Astrocyte of the hippocampus (primary cell): ENCODE measurements around the gene B3GALT6.
A peak's percentile ranks its signal among the peaks of the same experiment; 100 is the strongest.
"Not testable (repeated sequence)": the region's sequence is repeated elsewhere in the genome, so short reads cannot be mapped to it uniquely, and the experiment has no call there.

Experiments
- DNase-seq: peaks from one replicate; pipeline ENCODE4 v3.0.0; 2011; ENCODE audit warnings: low read depth, low spot score

Gene B3GALT6

DNA sequence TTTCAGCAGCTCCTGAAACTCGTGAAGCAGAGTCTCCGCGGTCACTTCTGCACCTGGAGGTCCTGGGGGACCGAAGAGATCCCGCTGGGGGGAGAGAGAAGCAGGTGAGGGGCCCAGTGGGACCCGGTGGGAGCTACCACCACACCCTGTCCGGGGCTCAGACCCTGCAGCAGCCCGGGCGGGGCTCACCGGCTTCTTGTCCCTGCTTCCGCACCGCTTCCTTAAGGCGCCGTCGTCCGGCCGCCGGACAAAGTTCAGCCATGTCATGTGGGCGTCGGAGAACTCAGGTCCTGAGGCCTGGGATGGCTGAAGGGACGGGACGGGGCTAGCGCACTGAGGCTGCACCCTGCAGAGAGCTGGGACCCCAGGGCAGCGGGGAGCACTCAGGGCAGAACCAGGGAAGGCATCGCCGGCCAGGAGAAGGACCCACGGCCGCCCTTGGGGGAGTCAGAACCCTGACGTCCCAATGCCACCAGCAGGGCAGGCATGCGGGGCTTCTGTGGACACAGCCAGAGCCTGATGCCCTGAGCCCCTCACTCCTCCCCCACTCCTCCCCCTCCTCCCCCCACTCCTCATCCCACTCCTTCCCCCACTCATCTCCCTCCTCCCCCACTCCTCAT, 12.3 kb downstream of the B3GALT6 start:
- DNase-seq = no peak

DNA sequence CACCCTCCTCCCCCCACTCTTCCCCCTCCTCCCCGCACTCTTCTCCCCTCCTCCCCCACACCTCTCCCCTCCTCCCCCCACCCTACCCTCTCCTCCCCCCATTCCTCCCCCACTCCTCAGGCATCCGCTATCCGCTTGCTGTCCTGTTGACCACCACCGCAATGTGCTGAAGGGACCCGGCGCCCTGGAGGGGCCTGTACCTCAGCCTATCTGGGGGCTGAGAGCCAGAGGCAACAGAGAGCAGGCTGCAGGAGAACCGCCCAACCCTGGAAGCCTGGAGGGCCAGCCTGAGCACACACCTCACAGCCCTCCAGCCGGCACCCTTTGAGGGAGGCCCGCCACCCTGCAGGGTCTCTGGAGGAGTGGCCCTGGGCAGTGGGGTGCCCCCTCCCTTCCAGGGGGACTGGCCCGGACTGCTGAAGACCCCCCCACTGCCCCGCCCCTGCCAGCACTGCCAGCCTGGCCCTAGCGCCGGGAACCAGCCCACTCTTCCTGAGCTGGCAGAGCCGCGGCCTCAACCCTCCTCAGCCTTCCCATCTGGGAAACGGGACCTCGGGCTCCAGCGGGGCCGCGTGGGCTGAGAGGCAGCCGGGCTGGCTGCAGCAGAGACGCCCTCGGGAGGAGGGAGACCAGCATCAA, 13.3 kb downstream of the B3GALT6 start:
- DNase-seq = no peak

DNA sequence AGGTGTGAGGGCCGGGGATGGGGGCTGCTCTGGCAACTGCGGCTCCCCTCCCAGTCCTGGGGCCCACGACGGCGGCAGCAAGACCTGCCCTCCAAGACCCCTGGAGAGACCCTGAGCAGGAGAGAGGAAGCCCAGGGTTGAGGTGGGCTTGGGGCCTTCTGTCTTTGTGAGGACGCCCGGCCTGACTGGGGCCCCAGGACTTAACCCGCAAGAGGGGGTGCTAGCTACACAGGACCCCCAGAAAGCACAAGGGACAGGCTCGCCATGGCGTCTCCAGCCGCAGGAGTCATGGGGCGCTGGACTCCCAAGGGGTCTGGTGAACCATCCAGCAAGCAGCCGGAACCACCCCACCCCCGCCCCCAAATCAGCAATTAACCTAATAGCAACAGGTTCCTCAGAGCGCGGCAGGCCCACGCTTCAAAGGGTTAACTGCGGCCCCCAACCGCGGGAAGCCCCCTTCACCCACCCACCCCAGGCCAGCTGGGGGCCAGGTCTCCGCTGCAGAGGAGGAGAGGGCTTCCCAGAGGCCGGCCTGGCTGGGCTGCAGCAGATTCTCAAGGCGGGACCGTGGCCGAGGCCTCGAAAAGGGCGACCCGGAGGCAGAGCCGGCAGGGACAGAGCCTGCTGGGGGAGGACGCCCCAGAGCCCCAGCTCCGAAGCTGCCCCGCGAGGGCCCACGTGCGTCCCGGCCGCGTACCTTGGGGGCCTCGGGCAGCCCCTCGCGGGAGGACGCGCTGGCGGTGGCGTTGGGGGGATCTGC, 14.0 kb downstream of the B3GALT6 start:
- no peak for DNase-seq

DNA sequence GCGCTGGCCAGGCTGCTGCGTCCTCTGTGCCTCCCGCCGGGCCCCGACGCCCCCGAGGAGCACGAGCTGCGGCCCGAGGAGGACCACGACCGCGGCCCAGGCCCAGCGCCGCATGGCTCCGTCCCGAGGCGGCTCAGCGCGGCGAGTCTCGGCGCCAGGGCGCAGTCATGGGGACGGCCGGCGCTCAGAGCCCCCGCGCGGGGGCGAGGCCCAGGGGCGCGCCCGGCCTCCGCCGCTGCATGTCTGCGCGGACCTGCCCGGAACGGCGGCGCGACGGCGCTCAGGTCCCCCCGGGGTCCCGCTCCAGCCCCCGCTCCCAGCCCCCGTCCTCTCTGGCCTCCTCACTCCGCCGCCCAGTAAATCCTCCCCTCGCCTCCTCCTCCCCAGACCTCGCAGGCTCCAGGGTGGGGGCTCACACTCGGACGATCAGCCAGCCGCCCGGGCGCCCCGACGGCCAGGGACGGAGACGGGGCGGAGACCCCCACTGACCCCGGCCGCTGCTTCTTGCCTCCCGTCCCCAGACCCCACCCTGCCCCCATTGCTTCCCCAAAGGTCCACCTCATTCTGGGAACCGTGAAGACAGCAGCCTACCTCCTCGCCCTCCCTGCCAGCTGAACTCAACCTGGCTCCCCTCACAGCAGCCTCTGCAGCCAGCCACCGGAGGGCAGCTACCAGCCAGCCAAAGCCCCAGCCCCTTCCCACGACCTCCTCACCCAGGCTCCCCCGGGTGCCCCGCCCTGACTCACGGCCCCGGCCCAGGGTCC, 14.7 kb downstream of the B3GALT6 start, which contains the start of gene C1QTNF12:
Gene C1QTNF12 (minus strand): TSS at position 146 of the 764 bp plus-strand sequence. CDS start 32 bp downstream, at position 114.
- DNase-seq = peak; percentile 47

DNA sequence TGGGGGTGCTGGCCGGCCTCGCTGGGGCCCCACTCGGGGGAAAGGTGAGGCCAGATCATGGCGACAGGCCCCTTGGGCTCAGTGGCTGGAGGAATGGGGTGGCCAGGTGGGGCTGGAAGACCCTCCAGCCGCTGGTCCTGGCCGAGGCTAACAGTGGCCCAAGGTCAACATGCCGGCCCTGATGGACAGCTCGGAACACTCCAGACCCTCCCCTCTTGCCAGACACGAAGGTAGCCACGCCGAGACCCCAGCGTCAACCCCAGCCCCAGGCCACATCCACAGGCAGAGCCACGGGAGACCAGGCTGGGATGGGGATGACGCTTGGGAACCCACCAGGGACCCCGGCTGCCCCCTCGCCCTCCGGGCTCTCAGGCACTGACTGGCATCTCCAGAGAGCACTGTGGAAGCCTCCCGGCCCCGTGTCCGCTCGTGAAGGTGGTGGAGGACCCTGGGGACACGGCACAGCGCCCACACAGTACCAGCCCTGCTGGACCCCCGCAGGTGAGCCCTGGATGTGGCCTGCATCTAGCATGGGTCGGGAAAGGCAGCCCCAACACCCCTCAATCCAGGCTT, 15.4 kb downstream of the B3GALT6 start:
- DNase-seq = no peak

DNA sequence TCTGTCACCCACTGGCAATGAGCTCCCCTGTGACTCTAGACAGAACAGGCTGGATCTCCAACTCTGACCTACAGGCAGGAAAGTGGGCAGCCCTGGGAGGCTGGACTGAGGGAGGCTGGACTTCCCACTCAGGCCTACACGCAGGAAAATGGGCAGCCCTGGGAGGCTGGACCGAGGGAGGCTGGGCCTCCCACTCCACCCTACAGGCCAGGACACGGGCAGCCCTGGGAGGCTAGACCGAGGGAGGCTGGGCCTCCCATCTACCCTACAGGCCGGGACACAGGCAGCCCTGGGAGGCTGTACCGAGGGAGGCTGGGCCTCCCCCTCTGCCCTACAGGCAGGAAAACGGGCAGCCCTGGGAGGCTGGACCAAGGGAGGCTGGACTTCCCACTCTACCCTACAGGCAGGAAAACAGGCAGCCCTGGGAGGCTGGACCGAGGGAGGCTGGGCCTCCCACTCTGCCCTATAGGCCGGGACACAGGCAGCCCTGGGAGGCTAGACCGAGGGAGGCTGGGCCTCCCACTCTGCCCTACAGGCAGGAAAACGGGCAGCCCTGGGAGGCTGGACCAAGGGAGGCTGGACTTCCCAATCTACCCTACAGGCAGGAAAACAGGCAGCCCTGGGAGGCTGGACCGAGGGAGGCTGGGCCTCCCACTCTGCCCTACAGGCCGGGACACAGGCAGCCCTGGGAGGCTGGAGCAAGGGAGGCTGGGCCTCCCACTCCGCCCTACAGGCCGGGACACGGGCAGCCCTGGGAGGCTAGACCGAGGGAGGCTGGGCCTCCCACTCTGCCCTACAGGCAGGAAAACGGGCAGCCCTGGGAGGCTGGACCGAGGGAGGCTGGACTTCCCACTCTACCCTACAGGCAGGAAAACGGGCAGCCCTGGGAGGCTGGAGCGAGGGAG, 16.2 kb downstream of the B3GALT6 start:
- DNase-seq = not testable (repeated sequence)

DNA sequence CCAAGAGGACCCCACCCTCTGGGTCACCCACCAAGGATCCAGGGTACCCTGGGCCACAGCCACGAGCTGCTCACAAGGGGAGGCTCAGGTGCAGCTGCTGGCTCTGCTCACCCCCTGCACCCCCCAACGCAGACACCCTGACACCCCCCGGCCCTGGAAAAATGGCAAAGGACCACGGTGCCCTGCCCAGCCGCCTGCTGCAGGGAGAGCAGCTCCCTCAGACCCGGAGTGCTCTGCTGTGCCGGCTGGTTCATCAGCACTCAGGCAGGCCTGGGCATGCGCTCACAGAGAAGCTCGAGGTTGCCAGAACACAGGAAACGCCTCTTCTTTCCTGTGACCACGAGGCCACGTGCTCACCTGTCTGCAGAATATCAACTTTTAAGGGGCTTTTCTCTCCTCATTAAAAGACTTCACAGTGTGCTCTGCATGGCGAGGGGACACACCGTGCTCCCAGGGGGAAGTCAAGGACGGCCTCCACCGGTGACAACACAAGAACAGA, 18.8 kb downstream of the B3GALT6 start:
- no peak for DNase-seq

DNA sequence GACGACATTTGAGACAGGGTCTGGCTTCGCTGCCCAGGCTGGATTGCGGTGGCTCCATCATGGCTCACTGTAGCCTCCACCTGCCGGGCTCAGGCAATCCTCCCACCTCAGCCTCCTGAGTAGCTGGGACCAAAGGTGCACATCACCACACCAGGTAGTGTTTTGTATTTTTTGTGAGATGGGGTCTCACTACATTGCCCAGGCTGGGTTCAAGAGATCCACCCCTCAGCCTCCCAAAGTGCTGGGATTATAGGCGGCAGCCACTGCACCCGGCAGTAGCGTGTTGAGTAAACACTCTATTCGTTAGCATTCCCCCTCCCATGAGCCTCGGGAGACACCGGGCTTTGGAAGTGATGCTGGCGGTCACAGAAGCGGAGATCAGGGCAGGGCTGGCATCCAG, 21.3 kb downstream of the B3GALT6 start:
- no peak for DNase-seq

DNA sequence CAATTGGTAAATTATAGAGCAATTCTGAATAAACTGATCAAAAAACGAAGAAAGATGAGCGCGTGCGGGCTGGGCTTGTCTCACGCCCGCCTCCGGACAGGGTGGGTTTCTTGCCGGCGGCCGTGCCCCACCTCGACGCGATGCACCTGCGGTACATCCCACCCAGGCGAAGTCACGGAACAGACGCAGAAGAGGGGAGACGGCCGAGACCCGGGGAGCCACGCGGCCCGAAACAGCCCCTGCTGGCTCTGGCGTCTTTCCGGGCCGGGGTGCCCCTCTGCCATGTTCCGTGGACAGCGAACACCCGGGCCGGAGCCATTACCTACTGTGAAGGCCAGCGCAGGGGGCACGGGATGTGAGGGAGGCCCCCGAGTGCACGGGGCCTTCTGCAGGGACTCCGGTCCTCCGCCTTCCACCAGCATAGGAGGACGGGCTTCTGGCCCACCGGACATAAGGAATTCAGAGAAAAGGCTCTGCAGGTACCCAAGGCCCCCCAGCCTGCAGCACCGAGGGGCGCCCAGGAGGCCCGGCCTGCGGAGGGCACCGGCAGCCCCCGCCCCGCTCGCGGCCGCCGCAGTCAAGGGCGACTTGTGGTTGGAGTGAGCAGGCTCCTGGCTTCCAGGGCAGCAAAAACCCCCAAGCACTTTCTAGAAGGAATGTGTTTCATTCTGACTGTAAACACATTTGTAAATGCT, 22.1 kb downstream of the B3GALT6 start:
- DNase-seq = no peak

DNA sequence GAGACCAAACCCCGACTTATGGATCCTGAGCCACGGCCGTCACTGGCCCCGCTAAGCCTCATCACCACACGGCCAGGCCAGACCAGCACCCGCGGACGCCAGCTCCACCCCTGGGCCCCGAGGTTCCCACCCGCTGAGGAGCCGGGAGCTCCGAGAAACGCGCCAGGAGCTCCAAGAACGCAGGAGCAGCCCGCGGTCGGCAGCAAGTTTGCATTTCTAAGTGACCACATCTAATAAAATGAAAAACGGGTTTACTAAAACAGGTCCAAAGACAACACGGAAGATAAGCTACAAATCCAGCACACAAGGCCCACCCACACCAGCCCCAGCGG, 22.6 kb downstream of the B3GALT6 start:
- DNase-seq = peak; percentile 85

DNA sequence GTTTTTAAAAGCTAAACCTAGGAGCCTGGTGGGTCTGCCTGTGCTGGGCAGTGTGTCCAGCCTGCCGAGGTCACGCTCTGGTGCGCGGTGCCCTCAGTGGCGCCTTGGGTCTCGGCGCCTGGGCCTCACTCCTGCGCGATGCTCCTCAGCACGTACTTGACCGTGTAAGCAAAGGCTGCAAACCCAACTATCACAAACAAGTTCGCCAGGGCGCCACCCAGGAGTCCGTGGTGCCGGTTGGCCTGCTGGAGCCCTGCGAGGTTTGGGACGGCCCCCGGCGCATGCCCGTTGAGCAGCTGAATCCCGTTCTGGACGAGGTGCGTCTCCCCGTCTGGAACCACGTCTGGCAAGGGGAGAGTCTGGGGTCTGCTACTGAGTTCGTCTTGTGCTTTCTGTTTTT, 23.0 kb downstream of the B3GALT6 start:
- DNase-seq = no peak

DNA sequence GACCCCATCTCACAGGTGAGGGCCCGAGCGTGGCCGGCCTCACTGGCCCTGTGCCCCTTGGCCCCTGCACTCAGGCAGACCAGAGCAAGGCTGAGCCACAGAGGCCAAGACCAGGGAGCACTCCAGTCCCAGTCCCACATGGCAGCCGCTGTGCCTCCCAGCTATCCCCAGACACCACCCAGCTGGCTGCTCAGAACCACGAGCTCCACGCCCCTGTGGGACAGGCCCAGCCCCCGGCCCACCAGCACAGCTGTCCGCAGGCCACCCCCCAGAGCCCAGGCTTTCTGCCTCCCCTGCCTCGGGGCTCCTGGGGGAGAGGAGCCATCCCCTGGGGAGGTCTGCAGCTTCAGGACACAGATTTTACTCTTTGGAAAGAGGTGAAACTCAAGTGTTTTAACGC, 23.6 kb downstream of the B3GALT6 start:
- DNase-seq = no peak

DNA sequence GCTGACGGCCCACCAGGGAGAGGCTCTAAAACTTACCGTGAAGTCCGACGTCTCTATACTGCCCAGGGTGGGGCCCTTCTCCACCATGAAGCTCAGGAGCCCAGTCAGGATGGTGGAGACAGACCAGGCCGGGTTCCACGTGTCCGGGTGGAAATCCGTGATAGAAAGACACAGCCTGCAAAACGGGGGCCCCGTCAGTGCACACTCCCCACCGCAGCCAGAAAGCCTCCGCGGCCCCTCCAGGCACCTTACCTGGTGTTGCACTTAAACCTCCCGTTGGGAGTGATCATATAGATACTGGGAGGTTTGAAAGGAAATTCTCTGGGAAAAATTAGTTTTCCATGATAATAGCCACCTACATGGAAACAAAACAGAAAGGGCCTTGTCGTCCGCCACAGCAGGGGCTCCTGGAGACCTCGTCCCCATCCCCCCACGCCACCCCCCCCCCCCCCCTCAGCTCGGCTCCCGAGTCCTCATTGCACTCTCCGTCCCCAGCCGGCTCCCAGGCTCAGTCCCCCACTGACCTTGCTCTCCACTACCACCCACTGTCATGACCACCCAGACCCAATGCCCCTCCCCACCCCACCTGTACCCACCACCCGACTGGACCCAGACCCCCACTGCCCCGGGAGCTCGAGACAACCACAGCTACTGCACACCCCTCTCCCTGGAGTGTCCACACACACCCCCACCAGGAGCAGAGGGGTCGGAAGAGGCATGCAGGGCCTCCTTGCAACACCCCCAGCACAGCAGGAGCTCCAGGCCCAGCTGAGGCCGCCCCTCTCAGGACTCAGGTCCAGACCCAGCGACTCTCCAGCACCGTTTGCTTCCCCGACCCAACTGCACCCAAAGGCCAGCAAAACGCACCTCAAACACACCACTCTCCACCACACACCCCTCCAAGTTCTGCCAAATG, 25.2 kb downstream of the B3GALT6 start:
- DNase-seq = no peak

DNA sequence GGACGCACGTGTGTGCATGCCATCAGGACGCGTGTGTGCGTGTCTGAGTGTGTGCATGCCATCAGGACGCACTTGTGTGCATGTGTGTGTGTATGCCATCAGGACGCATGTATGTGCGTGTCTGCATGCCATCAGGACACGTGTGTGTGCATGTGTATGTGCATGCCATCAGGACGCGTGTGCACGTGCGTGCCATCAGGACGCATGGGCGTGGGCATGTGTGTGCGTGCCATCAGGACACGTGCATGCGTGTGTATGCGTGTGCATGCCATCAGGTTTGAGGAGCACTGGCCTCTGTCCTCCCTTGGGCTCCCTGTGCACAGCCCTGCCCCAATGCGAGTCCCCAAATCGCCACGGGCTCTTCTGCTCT, 27.1 kb downstream of the B3GALT6 start:
- no peak for DNase-seq

DNA sequence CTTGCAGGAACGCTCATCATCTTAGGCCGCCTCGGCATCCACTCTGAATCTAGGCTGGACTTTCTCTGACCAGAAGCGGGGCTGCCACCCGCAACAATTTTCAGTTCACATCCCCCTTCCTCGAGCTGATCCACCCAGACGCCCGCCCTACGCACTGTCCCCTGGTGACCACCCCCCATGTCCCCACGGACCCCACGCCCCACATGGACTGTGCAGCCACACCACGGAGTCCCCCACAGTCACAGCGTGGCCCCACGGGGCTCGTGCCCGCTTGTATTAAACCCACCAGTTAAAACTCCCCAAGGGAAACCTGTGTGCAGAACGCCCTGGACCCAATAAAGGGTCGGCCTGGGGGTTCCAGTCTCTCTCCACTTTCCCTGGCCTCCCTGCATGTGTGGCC, 27.5 kb downstream of the B3GALT6 start:
- DNase-seq = no peak

DNA sequence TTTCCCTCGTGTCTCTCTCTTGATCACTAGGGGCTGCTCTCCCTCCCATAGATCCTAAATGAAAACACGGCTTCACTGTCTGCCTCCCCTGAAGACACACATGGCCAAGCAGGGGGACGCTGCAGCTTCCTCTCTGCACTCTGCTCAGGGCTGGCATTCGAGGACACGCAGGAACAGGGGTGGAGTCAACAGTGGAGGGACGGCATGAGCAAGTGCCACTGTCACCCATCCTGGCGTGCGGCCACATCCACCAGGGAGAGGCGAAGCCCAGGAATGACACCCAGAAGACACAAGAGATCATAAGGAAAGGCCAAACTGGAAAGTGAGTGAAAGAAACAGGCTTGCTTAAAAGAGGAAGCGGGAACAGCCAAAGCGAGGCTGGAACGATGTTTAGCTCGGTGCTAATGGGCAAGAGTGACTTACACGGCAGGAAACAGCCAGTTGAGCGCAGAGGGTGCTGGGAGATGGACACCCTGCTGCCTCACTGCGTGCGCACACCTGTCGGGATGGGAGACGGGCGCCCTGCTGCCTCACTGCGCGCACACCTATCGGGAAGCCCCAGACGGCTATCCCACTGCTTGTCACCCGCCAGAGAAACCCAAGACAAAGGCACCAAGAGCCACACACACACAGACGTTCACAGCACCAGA, 28.0 kb downstream of the B3GALT6 start:
- DNase-seq = no peak

DNA sequence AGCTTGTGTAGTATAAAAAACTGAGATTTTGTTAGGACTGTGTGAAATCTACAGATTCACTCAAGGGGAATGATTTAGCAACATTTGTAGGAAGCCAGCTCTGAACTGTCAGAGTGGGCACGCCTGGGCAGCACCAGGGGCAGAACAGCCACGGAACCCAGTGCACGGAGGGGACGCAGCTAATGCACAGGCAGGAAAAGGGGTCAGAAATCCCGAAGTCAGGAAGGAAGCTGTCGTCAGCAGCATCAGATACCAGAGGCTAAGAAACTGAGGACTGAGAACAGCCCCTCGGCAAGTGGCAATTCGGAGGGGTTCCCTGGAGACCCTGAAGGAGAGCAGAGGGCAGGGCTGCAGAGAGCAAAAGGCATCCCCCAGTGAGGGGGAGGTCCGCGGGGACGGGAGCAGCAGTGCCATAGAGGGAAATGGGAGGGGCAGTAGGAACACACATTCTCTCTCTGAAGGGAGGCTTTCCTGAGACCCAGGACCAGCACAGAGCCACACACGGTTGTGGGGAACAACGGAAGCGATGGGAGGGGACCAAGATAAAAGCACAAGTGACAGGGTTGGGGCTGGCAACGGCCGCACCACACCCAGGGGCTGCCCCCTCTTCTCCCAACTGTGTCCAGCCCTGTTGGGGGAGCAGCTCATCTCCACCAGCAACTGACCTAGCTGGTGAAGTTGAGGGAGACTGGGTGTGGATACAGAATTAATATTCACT, 29.0 kb downstream of the B3GALT6 start:
- DNase-seq = no peak

DNA sequence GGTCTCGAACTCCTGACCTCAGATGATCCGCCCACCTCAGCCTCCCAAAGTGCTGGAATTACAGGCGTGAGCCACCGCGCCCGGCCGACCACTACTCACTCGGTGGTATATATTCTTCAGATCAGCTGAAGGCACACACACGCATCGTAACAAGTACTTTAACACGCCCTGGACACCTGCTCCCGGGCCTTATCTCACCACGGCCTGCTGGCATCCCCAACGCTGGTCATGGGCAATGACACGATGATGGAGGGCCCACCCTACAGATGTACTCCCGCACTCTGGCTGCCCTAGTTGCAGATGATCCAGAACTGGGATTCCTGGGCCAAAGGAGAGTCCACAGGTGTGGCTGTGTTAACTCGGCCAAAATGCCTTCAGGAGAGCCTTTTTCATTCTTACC, 30.0 kb downstream of the B3GALT6 start:
- no peak for DNase-seq
